ENCODE results near the gene SLC15A2. TPM values are rescaled to one million over a fixed set of nuclear protein-coding genes. Genes with fewer than 3 reads are reported as not detected.

SLC15A2 gene
- total and polyA plus RNA-seq, 5 donors from 2014 or later, result 0.13 to 1.8 (median 0.67) TPM; not detected in 2

GRCh38 chr3:121988146-121988545, 93.9 kb downstream of the SLC15A2 start:
- Histone ChIP-seq H3K4me3 (ENCODE audit: low read depth, low read length) (no peak overlapping the region), H3K9me3 (ENCODE audit: control insufficient read depth in 2 of 2, low read length in 2 of 2) (peaks cover 4 to 15% of the 10 kb centered on the region in 2 experiments), H3K4me1 (ENCODE audit: control insufficient read depth, insufficient read depth, low read length, poor library complexity, severe bottlenecking) (no peaks in the 10 kb centered on the region), H3K27ac (ENCODE audit: insufficient read depth, low read length, poor library complexity, severe bottlenecking) (no peak overlapping the region), H3K36me3 (ENCODE audit: control insufficient read depth, insufficient read depth, low read length) (no peaks in the 10 kb centered on the region), H3K27me3 (ENCODE audit: control insufficient read depth, insufficient read depth, low read length) (peaks cover 19% of the 10 kb centered on the region)
- ATAC-seq (ENCODE audit: low read depth in 2 of 2) (no peak), DNase-seq (no peak)
- H3K27ac Mint-ChIP-seq, result no peak overlapping the region
- peaks cover 37% of the 10 kb centered on the region for H3K27me3 Mint-ChIP-seq
- peaks cover 1 to 22% (median 7%) of the 10 kb centered on the region in 7 donors for H3K9me3 Mint-ChIP-seq
- no peak overlapping the region for H3K4me3 Mint-ChIP-seq
- no peaks in the 10 kb centered on the region for H3K36me3 Mint-ChIP-seq
- no peaks in the 10 kb centered on the region for H3K4me1 Mint-ChIP-seq

GRCh38 chr3:121989943-121990342, 95.7 kb downstream of the SLC15A2 start:
- peaks cover 24% of the 10 kb centered on the region for H3K27me3 Mint-ChIP-seq
- Histone ChIP-seq H3K27me3 (ENCODE audit: control insufficient read depth, insufficient read depth, low read length) (peaks cover 10% of the 10 kb centered on the region), H3K9me3 (ENCODE audit: control insufficient read depth in 2 of 2, low read length in 2 of 2) (peaks cover 0 to 2% of the 10 kb centered on the region in 2 experiments), H3K4me1 (ENCODE audit: control insufficient read depth, insufficient read depth, low read length, poor library complexity, severe bottlenecking) (no peaks in the 10 kb centered on the region), H3K36me3 (ENCODE audit: control insufficient read depth, insufficient read depth, low read length) (no peaks in the 10 kb centered on the region), H3K4me3 (ENCODE audit: low read depth, low read length) (no peak overlapping the region), H3K27ac (ENCODE audit: insufficient read depth, low read length, poor library complexity, severe bottlenecking) (no peak overlapping the region)
- H3K36me3 Mint-ChIP-seq, result no peaks in the 10 kb centered on the region
- H3K4me3 Mint-ChIP-seq, result no peak overlapping the region
- no peak overlapping the region for H3K27ac Mint-ChIP-seq
- ATAC-seq (ENCODE audit: low read depth in 2 of 2) (no peak), DNase-seq (no peak)
- peaks cover 0 to 5% (median 0%) of the 10 kb centered on the region in 7 donors for H3K9me3 Mint-ChIP-seq
- no peaks in the 10 kb centered on the region for H3K4me1 Mint-ChIP-seq

- Mint-ChIP-seq H3K9me3 (no peaks in the 10 kb centered on the region), H3K4me3 (no peak overlapping the region), H3K27ac (peak overlapping the region in 1 of 3 donors; percentile 15), H3K27me3 (peaks cover 23% of the 10 kb centered on the region), H3K36me3 (no peaks in the 10 kb centered on the region), H3K4me1 (peaks cover 0 to 6% (median 2%) of the 10 kb centered on the region in 4 donors)
- Histone ChIP-seq H3K36me3 (ENCODE audit: control insufficient read depth, insufficient read depth, low read length) (no peaks in the 10 kb centered on the region), H3K27me3 (ENCODE audit: control insufficient read depth, insufficient read depth, low read length) (peaks cover 3% of the 10 kb centered on the region), H3K27ac (ENCODE audit: insufficient read depth, low read length, poor library complexity, severe bottlenecking) (no peak overlapping the region), H3K4me3 (ENCODE audit: low read depth, low read length) (no peak overlapping the region), H3K4me1 (ENCODE audit: control insufficient read depth, insufficient read depth, low read length, poor library complexity, severe bottlenecking) (no peaks in the 10 kb centered on the region), H3K9me3 (ENCODE audit: control insufficient read depth in 2 of 2, low read length in 2 of 2) (no peaks in the 10 kb centered on the region)
- no peak for DNase-seq
- ATAC-seq (ENCODE audit: low read depth in 2 of 2), result no peak
These were observed 98.7 kb downstream of the SLC15A2 start for GRCh38 chr3:121992601-121993560.

Other genes starting within 250 kb of the SLC15A2 start
- gene HCLS1, start 233.5 kb upstream of the SLC15A2 start, total RNA-seq, result 345 TPM
- 100 to 1,000 TPM; 430 to 564 (median 485) TPM for gene HCLS1, start 233.5 kb upstream of the SLC15A2 start, polyA plus RNA-seq
- 51.7 TPM for gene GOLGB1, start 144.7 kb upstream of the SLC15A2 start, total RNA-seq
- 1 to 10 TPM; 3.2 to 6.8 (median 3.9) TPM for gene GOLGB1, start 144.7 kb upstream of the SLC15A2 start, polyA plus RNA-seq
- 46.8 TPM for gene IQCB1, start 59.3 kb upstream of the SLC15A2 start, total RNA-seq
- 10 to 100 TPM; 16.2 to 23.1 (median 20.9) TPM for gene IQCB1, start 59.3 kb upstream of the SLC15A2 start, polyA plus RNA-seq
- gene EAF2, start 59.2 kb upstream of the SLC15A2 start, total RNA-seq, result 5.7 TPM
- gene EAF2, start 59.2 kb upstream of the SLC15A2 start, polyA plus RNA-seq, result 10 to 100 TPM in 1 of 4 donors, 1 to 10 TPM in 3; 8.1 to 15.2 (median 9.1) TPM
- gene ILDR1, start 127.8 kb downstream of the SLC15A2 start, total RNA-seq, result not detected
- gene ILDR1, start 127.8 kb downstream of the SLC15A2 start, polyA plus RNA-seq, result under 1 TPM in 2 of 4 donors, not detected in 2; 0.21 to 0.39 TPM
- not detected for gene CD86, start 161.0 kb downstream of the SLC15A2 start, total RNA-seq
- 1 to 10 TPM in 2 of 4 donors, under 1 TPM in 2; 0.11 to 1.3 (median 0.81) TPM for gene CD86, start 161.0 kb downstream of the SLC15A2 start, polyA plus RNA-seq

All from CD4-positive, CD25-positive, alpha-beta regulatory T cell (primary cell).